Endothelial cell (in vitro differentiated cells): ENCODE data around the gene XXYLT1. TPM values are rescaled to one million over a fixed set of nuclear protein-coding genes. Genes with fewer than 3 reads are reported as not detected.

Source experiments
- DNase-seq: peaks from one replicate; pipeline ENCODE4 v3.0.0; 2021; ENCODE audit warnings: low spot score
- H3K27ac Mint-ChIP-seq: one replicate; pipeline ENCODE4 v1.8.0; 2021; ENCODE audit warnings: mixed read lengths, inconsistent platforms; ENCODE audit not compliant: unreplicated experiment
- H3K27me3 Mint-ChIP-seq: one replicate; pipeline ENCODE4 v1.8.0; 2021; ENCODE audit warnings: mild to moderate bottlenecking, moderate library complexity, mixed read lengths, inconsistent platforms; ENCODE audit not compliant: unreplicated experiment
- H3K36me3 Mint-ChIP-seq: one replicate; pipeline ENCODE4 v1.8.0; 2021; ENCODE audit warnings: mild to moderate bottlenecking, low read depth, mixed read lengths, inconsistent platforms; ENCODE audit not compliant: unreplicated experiment
- H3K4me1 Mint-ChIP-seq: one replicate; pipeline ENCODE4 v1.8.0; 2021; ENCODE audit warnings: mild to moderate bottlenecking, mixed read lengths, inconsistent platforms; ENCODE audit not compliant: unreplicated experiment
- H3K4me3 Mint-ChIP-seq: one replicate; pipeline ENCODE4 v1.8.0; 2021; ENCODE audit warnings: mild to moderate bottlenecking, mixed read lengths, inconsistent platforms; ENCODE audit not compliant: unreplicated experiment
- H3K9me3 Mint-ChIP-seq: one replicate; pipeline ENCODE4 v1.8.0; 2021; ENCODE audit warnings: mixed read lengths, inconsistent platforms; ENCODE audit not compliant: unreplicated experiment
- CTCF ChIP-seq: fragments of 200-600 bp; sonication (generic); IDR thresholded peaks from one replicate; pipeline ENCODE4 v1.5.0; 2021; ENCODE audit warnings: antibody characterized with exemption; ENCODE audit not compliant: unreplicated experiment
- total RNA-seq: library from RNA; stranded (reverse); fragmentation: NEBNext Ultra II Directional; extraction: Animal tissue kit (Norgen Biotek cat#: 25700); gene quantifications from one replicate; pipeline ENCODE4 v1.2.1, GENCODE V29; 2021; ENCODE audit not compliant: unreplicated experiment

XXYLT1 gene
- total RNA-seq, 1 donor from 2014 or later = 25.0 TPM

DNA sequence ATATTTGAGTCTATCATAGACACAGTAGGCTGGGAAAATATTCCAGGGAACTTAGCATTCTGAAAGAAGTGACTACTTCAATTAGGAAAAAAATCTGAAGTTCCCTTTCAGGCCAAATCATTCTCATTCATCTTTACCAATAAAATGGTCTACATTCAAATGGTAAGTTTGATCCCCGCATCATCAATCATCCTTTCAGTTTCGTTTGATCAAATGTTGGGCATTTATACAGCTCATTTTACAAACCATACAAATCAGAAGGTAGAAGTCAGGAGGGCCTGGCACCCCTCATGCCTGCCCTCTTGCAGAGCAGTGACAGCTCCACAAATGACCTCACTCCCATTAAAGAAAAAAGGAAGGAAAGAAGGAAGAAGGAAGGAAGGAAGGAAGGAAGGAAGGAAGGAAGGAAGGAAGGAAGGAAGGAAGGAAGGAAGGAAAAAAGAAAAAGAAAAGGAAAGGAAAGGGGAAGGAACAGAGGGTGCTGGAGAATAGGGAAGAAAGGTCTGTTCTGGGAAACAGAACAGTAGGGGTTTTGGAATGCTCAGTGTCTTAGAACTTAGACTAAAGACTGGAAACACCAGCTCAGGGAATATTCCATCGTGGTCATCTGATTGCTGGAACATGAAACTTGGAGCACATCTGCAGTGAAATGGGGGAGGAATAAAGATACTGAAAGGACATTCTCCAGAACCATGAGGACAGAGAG, 86.1 kb downstream of the XXYLT1 start:
- peaks cover 81% of the 10 kb centered on the region for H3K4me1 Mint-ChIP-seq
- no peak for DNase-seq
- peaks cover 13% of the 10 kb centered on the region for H3K36me3 Mint-ChIP-seq
- no peak overlapping the region for H3K27ac Mint-ChIP-seq
- H3K27me3 Mint-ChIP-seq = peaks cover 10% of the 10 kb centered on the region
- H3K9me3 Mint-ChIP-seq = no peaks in the 10 kb centered on the region
- peak overlapping the region; percentile 20 for H3K4me3 Mint-ChIP-seq
- no peak for TF ChIP-seq CTCF

DNA sequence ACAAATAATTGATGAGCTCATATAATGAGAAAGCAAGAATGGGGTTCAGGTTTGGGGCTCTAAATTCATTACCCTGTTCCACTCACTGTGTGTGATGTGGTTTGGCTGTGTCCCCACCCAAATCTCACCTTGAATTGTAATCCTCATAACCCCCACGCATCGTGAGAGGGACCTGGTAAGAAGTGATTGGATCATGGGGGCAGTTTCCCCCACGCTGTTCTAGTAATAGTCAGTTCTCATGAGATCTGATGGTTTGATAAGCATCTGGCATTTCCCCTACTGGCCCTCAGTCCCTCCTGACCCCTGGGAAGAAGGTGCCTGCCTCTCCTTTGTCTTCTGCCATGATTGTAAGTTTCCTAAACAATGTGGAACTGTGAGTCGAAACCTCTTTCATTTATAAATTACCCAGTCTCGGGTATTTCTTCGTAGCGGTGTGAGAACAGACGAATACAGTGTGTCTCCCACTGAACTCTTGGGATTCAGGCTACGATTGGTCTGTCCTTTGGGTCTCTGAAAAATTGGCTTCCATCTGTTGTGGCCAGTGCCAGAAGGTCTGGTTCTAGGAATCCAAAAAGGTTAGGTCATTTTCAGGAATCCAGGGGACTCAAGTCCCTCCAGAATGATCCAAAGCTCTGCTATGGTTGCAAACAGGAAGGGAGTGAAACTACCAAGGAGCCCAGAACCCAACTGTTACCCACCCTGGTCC, 87.7 kb downstream of the XXYLT1 start:
- Mint-ChIP-seq H3K36me3 (peaks cover 13% of the 10 kb centered on the region), H3K4me3 (peak overlapping the region; percentile 12), H3K27ac (peak overlapping the region; percentile 84), H3K4me1 (peaks cover 88% of the 10 kb centered on the region), H3K27me3 (peaks cover 9% of the 10 kb centered on the region), H3K9me3 (no peaks in the 10 kb centered on the region)
- no peak for TF ChIP-seq CTCF
- DNase-seq = no peak

DNA sequence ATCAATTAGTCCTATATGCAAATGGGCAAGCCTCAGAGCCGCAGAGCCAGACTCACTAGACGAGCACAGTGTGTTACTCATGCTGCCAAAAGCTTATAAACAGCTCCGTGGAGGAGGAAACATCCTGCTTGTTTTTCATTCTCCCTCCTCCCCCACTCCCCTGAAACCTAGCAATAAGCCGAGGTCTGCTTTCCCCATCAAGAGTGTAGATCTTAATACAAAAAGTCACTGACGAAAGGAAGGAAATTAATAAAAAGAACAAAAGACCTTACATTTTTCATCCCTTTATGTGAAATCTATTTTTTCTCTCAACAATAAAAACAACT, 88.5 kb downstream of the XXYLT1 start:
- peaks cover 86% of the 10 kb centered on the region for H3K4me1 Mint-ChIP-seq
- TF ChIP-seq CTCF = no peak
- H3K4me3 Mint-ChIP-seq = no peak overlapping the region
- H3K27me3 Mint-ChIP-seq = peaks cover 9% of the 10 kb centered on the region
- H3K27ac Mint-ChIP-seq = peak overlapping the region; percentile 84
- DNase-seq = no peak
- H3K9me3 Mint-ChIP-seq = no peaks in the 10 kb centered on the region
- peaks cover 13% of the 10 kb centered on the region for H3K36me3 Mint-ChIP-seq

DNA sequence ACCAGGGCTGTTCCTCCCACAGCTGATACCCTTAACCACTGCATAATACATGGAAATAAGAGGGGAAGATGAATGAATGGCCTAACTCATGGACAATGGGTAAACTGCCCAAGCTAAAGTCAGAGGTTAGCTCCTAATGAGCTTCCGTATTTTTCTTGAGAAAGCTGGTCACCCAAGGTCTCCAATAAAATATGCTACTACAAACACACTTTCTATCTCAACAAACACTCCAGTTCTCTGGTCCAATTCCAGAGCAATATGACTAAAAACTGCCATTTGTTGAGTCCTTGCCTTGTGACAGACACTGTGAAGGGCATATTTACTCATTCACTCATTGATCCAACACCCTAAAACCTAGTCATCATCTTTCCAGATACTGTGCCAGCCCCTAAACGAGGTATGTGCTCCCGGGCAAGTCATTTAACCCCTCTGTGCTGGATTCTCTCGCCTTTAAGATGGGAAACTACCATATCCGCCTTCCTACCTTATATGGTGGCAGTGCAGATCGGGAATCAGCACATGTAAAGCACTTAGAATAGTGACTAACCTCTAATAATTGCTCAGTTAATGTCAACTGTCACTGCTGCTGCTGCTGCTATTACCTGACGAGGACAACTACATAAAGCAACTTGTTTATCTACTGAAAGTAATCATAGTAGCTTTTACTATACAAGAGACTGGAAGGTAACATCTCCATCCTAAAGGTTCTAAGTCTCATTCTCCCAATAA, 89.1 kb downstream of the XXYLT1 start:
- H3K27me3 Mint-ChIP-seq = peaks cover 12% of the 10 kb centered on the region
- peak overlapping the region; percentile 84 for H3K27ac Mint-ChIP-seq
- H3K4me1 Mint-ChIP-seq = peaks cover 88% of the 10 kb centered on the region
- no peak overlapping the region for H3K4me3 Mint-ChIP-seq
- H3K36me3 Mint-ChIP-seq = peaks cover 16% of the 10 kb centered on the region
- no peak for TF ChIP-seq CTCF
- DNase-seq = no peak
- H3K9me3 Mint-ChIP-seq = no peaks in the 10 kb centered on the region
